Right lobe of liver (tissue), 6 donors: ENCODE results near the gene LIPI. TPM values are rescaled to one million over a fixed set of nuclear protein-coding genes. Genes with fewer than 3 reads are reported as not detected.

Experiments used
- ATAC-seq, 4 donors: fragments of 200-7000 bp; cut with Tn5 transposase; one replicate each; pipeline ENCODE4 v1.9.1; 2020; ENCODE audit warnings: mild to moderate bottlenecking in 4 of 4, moderate library complexity in 4 of 4
- DNase-seq, 3 donors: peaks; one replicate each; pipeline ENCODE4 v3.0.0-alpha.2; 2020
- H3K27ac ChIP-seq, 3 donors: fragments of 200-600 bp; one replicate each; pipeline ENCODE4 v1.8.0; 2022
- H3K27me3 ChIP-seq, 2 donors: fragments of 200-600 bp; one replicate each; pipeline ENCODE4 v1.8.0; 2022
- H3K36me3 ChIP-seq, 4 donors: fragments of 200-600 bp; sonication (generic) in 1 of 4; one replicate each; pipeline versions ENCODE4 v1.5.1 to v1.8.0; 2017 to 2022; ENCODE audit warnings: control low read depth in 1 of 4
- H3K4me1 ChIP-seq, 4 donors: fragments of 200-600 bp; sonication (generic) in 1 of 4; one replicate each; pipeline versions ENCODE4 v1.5.1 to v1.8.0; 2017 to 2022; ENCODE audit warnings: control low read depth in 1 of 4
- H3K4me3 ChIP-seq, 3 donors: fragments of 200-600 bp; one replicate each; pipeline ENCODE4 v1.8.0; 2022
- H3K9me3 ChIP-seq, 4 donors: fragments of 200-600 bp; sonication (generic) in 1 of 4; one replicate each; pipeline versions ENCODE4 v1.5.1 to v1.8.0; 2017 to 2022; ENCODE audit warnings: control low read depth in 1 of 4
- CTCF ChIP-seq, 4 donors: fragments of 200-600 bp in 3 of 4; fragments of 450-650 bp in 1 of 4; IDR thresholded peaks; one replicate each; pipeline versions ENCODE4 v1.5.1 to v1.8.0; 2016 to 2022; ENCODE audit warnings: antibody characterized with exemption in 4 of 4, mild to moderate bottlenecking in 2 of 4
- POLR2A ChIP-seq: fragments of 450-650 bp; IDR thresholded peaks from one replicate; pipeline ENCODE4 v1.6.1; 2017; ENCODE audit warnings: antibody characterized with exemption, mild to moderate bottlenecking
- WGBS: methylation state at CpG from one replicate; pipeline ENCODE4 v1.1.6; 2018; ENCODE audit warnings: low coverage, low lambda C conversion rate; ENCODE audit not compliant: insufficient coverage; ENCODE audit errors: missing lambda C conversion rate; 5-methylcytosine and 5-hydroxymethylcytosine counted together
- intact Hi-C, 2 donors: fragments of 100-400 bp; cut with DNase I; formaldehyde crosslinking; loops; one replicate each; pipeline versions ENCODE4 v1.11.2 to v1.14.1; 2022
- total RNA-seq, 6 experiments: library from RNA; depleted of rRNA in 2 of 6; stranded (reverse); fragments of >200 nt in 2 of 6; fragmentation: NEBNext Ultra II Directional in 3 of 6; extraction: Animal tissue kit (Norgen Biotek cat#: 25700) in 3 of 6; gene quantifications; one replicate each; pipeline versions ENCODE4 v1.1.0 to v1.2.4, GENCODE V29; 2016 to 2023
- donor health status: DM: no; HTN: yes; CAD: no.
- donor health status: DM: no; HTN: no; CAD: no.
- donor health status: DM: no; HTN: no; CAD: no.
- donor health status: DM: no; HTN: yes; CAD: no.
- donor health status: DM: no; HTN: yes; CAD: no.

The LIPI gene
- total RNA-seq, 6 experiments from 2014 or later: not detected

GRCh38 chr21:14244911-14245310, 34.2 kb upstream of the LIPI start:
- no peak overlapping the region for H3K27ac ChIP-seq
- no peak for TF ChIP-seq CTCF (IDR thresholded peaks at IDR 0.05)
- no peak for TF ChIP-seq POLR2A
- peaks cover 0 to 7% (median 0%) of the 10 kb centered on the region in 4 donors for H3K4me1 ChIP-seq
- no peak overlapping the region for H3K4me3 ChIP-seq
- H3K36me3 ChIP-seq: no peaks in the 10 kb centered on the region
- intact Hi-C loops: no loop called here
- ATAC-seq (no peak), DNase-seq (no peak)
- no peaks in the 10 kb centered on the region for H3K9me3 ChIP-seq
- no peaks in the 10 kb centered on the region for H3K27me3 ChIP-seq

- no peak for DNase-seq
- 17% methylated on average over 2 of the region's 2 CpGs for WGBS
Observed at GRCh38 chr21:14243874-14244273, 33.1 kb upstream of the LIPI start.

GRCh38 chr21:14243461-14243860, 32.7 kb upstream of the LIPI start:
- no peak for DNase-seq

More at GRCh38 chr21:14243874-14244273, 33.1 kb upstream of the LIPI start:
- no peak overlapping the region for H3K4me3 ChIP-seq
- H3K27ac ChIP-seq: no peak overlapping the region
- TF ChIP-seq POLR2A (no peak), CTCF (IDR thresholded peaks at IDR 0.05) (no peak)
- no peaks in the 10 kb centered on the region for H3K27me3 ChIP-seq
- H3K9me3 ChIP-seq: no peaks in the 10 kb centered on the region
- peak in 3 of 4 donors; percentile 45 to 83 (median 72) for ATAC-seq
- H3K36me3 ChIP-seq: no peaks in the 10 kb centered on the region
- H3K4me1 ChIP-seq: peaks cover 0 to 7% (median 0%) of the 10 kb centered on the region in 4 donors
- intact Hi-C loops: no loop called here

DNA sequence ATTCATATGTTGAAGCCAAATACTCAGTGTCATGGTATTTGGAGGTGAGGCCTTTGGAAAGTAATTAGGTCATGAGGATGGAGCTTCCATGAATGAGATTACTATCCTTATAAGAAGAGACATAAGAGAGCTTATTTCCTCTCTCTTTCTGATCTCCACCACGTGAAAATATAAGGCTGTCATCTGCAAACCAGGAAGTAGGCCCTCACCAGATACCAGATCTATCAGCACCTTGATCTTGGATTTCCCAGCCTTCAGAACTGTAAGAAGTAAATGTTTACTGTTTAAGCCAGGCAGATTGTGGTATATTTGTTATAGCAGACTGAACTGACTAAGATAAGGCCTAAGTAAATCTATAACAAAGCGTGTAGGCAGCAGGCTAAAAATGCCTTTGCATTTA, 30.5 kb upstream of the LIPI start:
- no peaks in the 10 kb centered on the region for H3K27me3 ChIP-seq
- H3K4me1 ChIP-seq: peaks cover 0 to 7% (median 0%) of the 10 kb centered on the region in 4 donors
- H3K4me3 ChIP-seq: no peak overlapping the region
- intact Hi-C loops: no loop called here
- DNase-seq (no peak), ATAC-seq (no peak)
- H3K36me3 ChIP-seq: no peaks in the 10 kb centered on the region
- WGBS: 40% methylated on average over 2 of the region's 2 CpGs
- no peak for TF ChIP-seq POLR2A
- no peak for TF ChIP-seq CTCF (IDR thresholded peaks at IDR 0.05)
- no peak overlapping the region for H3K27ac ChIP-seq
- no peaks in the 10 kb centered on the region for H3K9me3 ChIP-seq

More at GRCh38 chr21:14243461-14243860, 32.7 kb upstream of the LIPI start:
- Histone ChIP-seq H3K9me3 (no peaks in the 10 kb centered on the region), H3K27ac (no peak overlapping the region), H3K36me3 (no peaks in the 10 kb centered on the region), H3K4me1 (peaks cover 0 to 7% (median 0%) of the 10 kb centered on the region in 4 donors), H3K27me3 (no peaks in the 10 kb centered on the region), H3K4me3 (no peak overlapping the region)
- no peak for ATAC-seq
- WGBS: 8% methylated on average over 1 of the region's 1 CpG
- no peak for TF ChIP-seq CTCF (IDR thresholded peaks at IDR 0.05)
- no peak for TF ChIP-seq POLR2A
- intact Hi-C loops: no loop called here

- DNase-seq (no peak), ATAC-seq (no peak)
- Histone ChIP-seq H3K9me3 (no peaks in the 10 kb centered on the region), H3K4me1 (peaks cover 0 to 7% (median 0%) of the 10 kb centered on the region in 4 donors), H3K4me3 (no peak overlapping the region), H3K36me3 (no peaks in the 10 kb centered on the region), H3K27ac (no peak overlapping the region), H3K27me3 (no peaks in the 10 kb centered on the region)
- no peak for TF ChIP-seq CTCF (IDR thresholded peaks at IDR 0.05)
- TF ChIP-seq POLR2A: no peak
- intact Hi-C loops: no loop called here
- WGBS: 52% methylated on average over 2 of the region's 2 CpGs
Observed at GRCh38 chr21:14239281-14239680, 28.5 kb upstream of the LIPI start.
